Measurements from ENCODE around the gene PSMC3IP.
"Not testable (repeated sequence)": the region's sequence is repeated elsewhere in the genome, so short reads cannot be mapped to it uniquely, and the experiment has no call there.

Gene PSMC3IP

DNA sequence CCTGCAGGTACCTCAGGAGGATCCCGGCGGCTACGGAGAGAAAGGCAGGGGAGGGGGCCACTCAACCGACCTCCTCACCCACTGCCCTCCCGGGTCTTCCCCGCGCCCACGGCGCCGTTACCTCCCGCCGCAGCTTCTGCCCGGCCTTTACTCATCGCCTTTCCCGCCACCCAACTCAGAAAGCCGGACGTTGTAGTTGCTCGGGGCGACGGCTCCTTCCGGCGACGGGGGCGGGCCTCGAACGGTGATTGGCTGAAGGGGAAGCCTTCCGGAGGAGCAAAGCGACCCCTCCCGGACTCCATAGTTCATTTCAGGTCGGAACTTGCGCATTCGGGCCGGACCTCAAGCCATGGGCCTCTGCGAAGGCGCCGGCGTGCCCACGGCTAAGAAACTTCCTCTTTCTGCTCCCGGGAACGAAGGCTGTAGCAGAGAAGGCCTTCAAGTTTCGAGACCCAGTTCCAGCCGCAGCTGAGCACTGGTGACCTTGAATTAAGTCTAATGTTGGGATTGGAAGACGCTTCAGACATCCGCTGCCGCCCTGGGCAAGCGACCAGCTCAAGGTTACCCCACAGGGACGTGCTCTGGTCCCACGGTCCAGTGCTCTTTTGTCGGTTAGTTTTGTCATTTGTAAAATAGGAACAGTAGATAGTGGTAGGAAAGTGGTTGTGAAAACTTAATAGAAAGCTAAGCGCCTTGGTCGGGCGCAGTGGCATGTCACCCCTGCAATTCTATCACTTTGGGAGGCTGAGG lies at the start of gene PSMC3IP:
Gene PSMC3IP, minus strand, starts transcription at position 198 of the 750 bp plus-strand sequence. Its CDS starts 43 bp downstream, at position 155.
- peak; percentile 91 to 95 (median 95) for DNase-seq (ENCODE audit: low read depth in 2 of 3, low spot score in 1 of 3)

GRCh38 chr17:42623732-42624596 lies 46.4 kb upstream of the PSMC3IP start:
- no peak for DNase-seq (ENCODE audit: low read depth in 2 of 3, low spot score in 1 of 3)

- DNase-seq (ENCODE audit: low read depth in 2 of 3, low spot score in 1 of 3) = no peak
These were observed 45.7 kb upstream of the PSMC3IP start for GRCh38 chr17:42623271-42623670.

GRCh38 chr17:42621987-42622386 lies 44.5 kb upstream of the PSMC3IP start:
- not testable (repeated sequence) for DNase-seq (ENCODE audit: low read depth in 2 of 3, low spot score in 1 of 3)

GRCh38 chr17:42618442-42619150 lies 41.1 kb upstream of the PSMC3IP start:
- DNase-seq (ENCODE audit: low read depth in 2 of 3, low spot score in 1 of 3) = no peak

- DNase-seq (ENCODE audit: low read depth in 2 of 3, low spot score in 1 of 3) = no peak
These were observed 40.5 kb upstream of the PSMC3IP start for GRCh38 chr17:42617956-42618431.

DNA sequence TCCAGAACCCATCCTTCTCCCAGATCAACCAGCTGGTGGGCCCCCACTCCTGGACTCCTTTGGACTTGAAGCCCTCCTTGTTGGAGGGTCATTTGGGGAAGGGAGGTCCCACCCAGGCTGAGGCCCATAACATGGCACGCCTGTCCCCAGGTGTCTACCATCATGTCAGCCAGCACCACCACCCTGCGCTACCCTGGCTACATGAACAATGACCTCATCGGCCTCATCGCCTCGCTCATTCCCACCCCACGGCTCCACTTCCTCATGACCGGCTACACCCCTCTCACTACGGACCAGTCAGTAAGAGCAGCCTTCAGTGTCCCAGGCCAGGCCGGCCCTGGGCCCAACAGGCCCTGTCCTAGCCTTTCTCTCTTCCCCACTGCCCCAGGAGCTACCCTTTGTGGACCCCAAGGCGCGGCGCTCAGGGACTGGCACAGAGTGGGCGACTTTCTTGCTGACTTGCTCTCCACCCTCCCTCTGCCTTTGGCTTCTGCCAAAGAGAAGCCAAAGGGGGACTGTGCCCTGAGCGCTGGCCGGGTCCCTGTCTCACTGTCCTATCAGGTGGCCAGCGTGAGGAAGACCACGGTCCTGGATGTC lies 36.3 kb upstream of the PSMC3IP start:
- DNase-seq (ENCODE audit: low read depth in 2 of 3, low spot score in 1 of 3) = no peak

DNA sequence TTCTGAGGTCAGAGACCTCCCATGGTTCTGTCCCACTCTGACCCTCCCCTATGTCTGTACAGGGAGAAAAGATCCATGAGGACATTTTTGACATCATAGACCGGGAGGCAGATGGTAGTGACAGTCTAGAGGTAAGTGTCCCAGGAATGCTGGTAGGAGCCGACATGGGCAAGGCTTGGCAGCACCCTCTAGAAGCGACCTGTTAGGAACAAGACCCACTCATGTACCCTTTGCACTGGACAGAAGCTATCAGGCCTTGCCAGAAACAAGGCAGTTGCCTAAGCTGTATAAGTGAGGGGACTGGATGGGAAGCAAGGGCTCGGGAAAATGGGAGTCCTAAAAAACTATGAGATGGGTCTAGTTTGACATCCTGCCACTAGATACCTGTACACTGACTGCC lies 34.5 kb upstream of the PSMC3IP start:
- no peak for DNase-seq (ENCODE audit: low read depth in 2 of 3, low spot score in 1 of 3)

- peak in 1 of 3 donors; percentile 6 for DNase-seq (ENCODE audit: low read depth in 2 of 3, low spot score in 1 of 3)
These were observed 32.6 kb upstream of the PSMC3IP start for GRCh38 chr17:42609814-42610801.

GRCh38 chr17:42609182-42609813 lies 31.8 kb upstream of the PSMC3IP start, which contains the start of the genes RETREG3 and TUBG1:
Gene RETREG3 (minus strand): TSS chr17:42609374. CDS start chr17:42609324, 50 bp downstream.
Gene TUBG1 (plus strand): TSS chr17:42609683. CDS start chr17:42609738, 55 bp downstream.
- peak; percentile 95 to 99 (median 98) for DNase-seq (ENCODE audit: low read depth in 2 of 3, low spot score in 1 of 3)

GRCh38 chr17:42608305-42609181 lies 31.0 kb upstream of the PSMC3IP start:
- DNase-seq (ENCODE audit: low read depth in 2 of 3, low spot score in 1 of 3) = no peak

DNA sequence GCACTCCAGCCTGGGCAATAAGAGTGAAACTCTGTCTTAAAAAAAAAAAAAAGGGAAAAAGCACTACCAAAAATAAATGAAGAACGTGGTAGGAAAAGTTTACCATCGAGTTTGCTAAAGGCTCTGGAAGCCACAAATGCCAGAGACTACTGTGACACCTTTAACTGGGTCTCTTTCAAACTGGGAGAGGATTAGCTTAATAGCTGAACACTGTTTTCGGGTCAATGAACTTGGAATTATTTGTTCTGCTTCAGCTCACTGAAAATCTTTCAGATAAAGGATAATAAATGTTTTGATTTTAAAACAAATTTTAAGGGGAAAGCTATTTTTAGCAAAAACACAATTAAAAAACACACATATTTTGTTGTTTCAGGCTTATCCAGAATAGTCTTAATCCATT lies 30.2 kb upstream of the PSMC3IP start:
- no peak for DNase-seq (ENCODE audit: low read depth in 2 of 3, low spot score in 1 of 3)

DNA sequence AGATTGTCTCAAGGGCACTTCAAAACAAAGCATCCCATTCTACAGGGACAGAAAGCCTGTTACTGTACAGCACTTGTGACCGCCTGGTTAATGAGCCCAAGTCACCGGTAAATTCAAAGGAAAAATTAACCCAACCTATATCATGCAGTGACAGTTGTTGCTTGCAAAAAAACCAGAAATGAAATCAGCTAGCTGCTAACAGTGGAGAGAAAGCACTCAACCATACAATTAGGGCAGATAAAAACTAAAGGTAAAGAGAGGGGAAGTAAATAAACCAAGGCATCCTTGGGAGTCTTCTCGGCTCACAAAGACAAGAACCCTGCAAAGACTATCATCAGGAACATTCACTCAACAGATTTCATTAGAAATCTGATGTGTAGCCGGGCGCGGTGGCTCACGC lies 25.8 kb upstream of the PSMC3IP start:
- no peak for DNase-seq (ENCODE audit: low read depth in 2 of 3, low spot score in 1 of 3)

GRCh38 chr17:42598905-42599304 lies 21.4 kb upstream of the PSMC3IP start:
- DNase-seq (ENCODE audit: low read depth in 2 of 3, low spot score in 1 of 3) = no peak

DNA sequence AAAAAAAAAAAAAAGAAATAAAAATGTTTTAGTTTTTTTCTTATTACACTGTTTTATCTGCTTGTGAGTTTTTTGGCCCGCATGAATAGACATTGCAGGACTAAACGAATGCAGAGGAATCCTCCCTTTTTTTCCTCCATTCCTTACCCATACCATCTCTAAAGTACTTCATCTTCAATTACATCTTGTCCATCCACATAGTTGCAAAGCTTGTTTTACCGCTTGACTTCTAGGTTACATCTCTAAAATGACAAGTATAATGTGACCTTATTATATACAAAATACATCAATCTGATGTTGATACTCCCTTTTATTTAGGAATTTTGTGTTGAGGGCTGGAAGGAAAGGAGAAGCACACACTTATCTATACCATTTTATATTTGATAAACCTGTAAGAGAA lies 18.9 kb upstream of the PSMC3IP start:
- no peak for DNase-seq (ENCODE audit: low read depth in 2 of 3, low spot score in 1 of 3)

DNA sequence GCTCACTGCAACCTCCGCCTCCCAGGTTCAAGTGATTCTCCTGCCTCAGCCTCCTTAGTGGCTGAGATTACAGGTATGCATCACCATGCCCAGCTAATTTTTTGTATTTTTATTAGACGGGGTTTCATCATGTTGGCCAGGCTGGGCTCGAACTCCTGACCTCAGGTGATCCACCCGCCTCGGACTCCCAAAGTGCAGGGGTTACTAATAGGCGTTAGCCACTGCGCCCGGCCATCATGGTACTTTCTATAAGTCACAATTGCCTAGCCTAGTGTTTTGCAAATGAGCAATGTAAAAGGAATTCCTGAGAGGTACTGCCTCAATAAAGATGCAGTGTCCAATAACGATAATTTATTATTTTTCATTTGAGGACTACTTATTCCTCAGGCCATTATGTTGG lies 13.9 kb upstream of the PSMC3IP start:
- no peak for DNase-seq (ENCODE audit: low read depth in 2 of 3, low spot score in 1 of 3)

GRCh38 chr17:42590886-42591285 lies 13.4 kb upstream of the PSMC3IP start:
- no peak for DNase-seq (ENCODE audit: low read depth in 2 of 3, low spot score in 1 of 3)

Data from stimulated activated CD4-positive, alpha-beta T cell treated with anti-CD3 and anti-CD28 coated beads, Interleukin-12 subunit alpha, Interleukin-12 subunit beta, amount 100 ng/mL, for 48 hours (primary cell).